ENCODE data around the gene PTPRQ. TPM values are rescaled to one million over a fixed set of nuclear protein-coding genes. Genes with fewer than 3 reads are reported as not detected.
A peak's percentile ranks its signal among the peaks of the same experiment; 100 is the strongest.

The PTPRQ gene
- total RNA-seq, 1 donor = not detected

DNA sequence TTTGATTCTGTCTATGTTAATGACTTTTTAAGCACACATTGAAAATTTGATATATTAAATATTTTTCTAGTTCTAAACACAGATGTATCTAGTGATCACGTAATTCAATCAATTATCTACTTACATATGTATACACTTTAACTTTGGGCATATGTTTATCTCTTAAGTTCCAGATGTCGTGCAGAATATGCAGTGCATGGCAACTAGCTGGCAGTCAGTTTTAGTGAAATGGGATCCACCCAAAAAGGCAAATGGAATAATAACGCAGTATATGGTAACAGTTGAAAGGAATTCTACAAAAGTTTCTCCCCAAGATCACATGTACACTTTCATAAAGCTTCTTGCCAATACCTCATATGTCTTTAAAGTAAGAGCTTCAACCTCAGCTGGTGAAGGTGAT is 105.3 kb downstream of the PTPRQ start:
- DNase-seq (ENCODE audit: low read depth in 2 of 3, low spot score in 2 of 3) = no peak

DNA sequence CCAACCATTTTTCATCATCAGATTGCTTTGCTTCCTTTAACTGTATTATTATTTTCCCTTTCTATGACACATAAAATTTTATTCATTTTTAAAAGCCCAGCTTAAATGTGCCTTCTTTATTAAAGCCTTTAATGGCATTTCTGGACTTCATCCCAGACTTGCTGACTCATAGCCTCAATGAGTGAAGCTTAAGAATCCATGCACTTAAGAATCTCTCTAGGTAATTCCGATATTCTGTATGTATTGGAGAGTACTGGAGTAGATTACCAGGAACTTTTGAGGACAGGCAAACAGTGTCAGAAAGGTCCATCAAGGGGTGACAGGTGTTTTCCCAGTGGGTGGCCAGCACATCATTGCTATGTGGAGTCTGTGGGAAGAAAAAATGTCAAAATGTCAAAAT is 107.9 kb downstream of the PTPRQ start:
- no peak for DNase-seq (ENCODE audit: low read depth in 2 of 3, low spot score in 2 of 3)

- no peak for DNase-seq (ENCODE audit: low read depth in 2 of 3, low spot score in 2 of 3)
Observed at GRCh38 chr12:80553316-80553715, 109.3 kb downstream of the PTPRQ start.

- DNase-seq (ENCODE audit: low read depth in 2 of 3, low spot score in 2 of 3) = no peak
Observed at GRCh38 chr12:80556566-80556965, 112.5 kb downstream of the PTPRQ start.

DNA sequence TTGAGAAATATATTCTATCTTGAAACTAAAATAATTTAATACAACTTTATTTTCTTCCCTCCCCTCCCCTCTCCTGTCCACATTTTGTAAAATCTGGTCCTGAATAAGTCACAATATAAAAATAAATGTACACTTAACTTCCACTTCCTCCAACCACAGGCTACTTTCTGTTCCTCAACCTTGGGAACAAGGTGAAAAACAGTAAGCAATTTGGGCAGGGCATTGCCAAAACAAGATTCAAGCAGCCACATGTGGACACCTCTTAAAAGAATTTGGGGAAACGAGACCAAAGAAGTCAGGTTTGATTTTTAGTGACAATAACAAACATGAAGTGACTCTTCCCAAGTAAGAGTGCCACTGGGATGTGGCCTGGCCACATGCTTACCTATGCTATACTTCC is 115.7 kb downstream of the PTPRQ start:
- no peak for DNase-seq (ENCODE audit: low read depth in 2 of 3, low spot score in 2 of 3)

GRCh38 chr12:80565271-80565670 is 121.2 kb downstream of the PTPRQ start:
- DNase-seq (ENCODE audit: low read depth in 2 of 3, low spot score in 2 of 3) = no peak

GRCh38 chr12:80567401-80567800 is 123.4 kb downstream of the PTPRQ start:
- no peak for DNase-seq (ENCODE audit: low read depth in 2 of 3, low spot score in 2 of 3)

GRCh38 chr12:80576641-80577418 is 132.8 kb downstream of the PTPRQ start:
- DNase-seq (ENCODE audit: low read depth in 2 of 3, low spot score in 2 of 3) = no peak

DNA sequence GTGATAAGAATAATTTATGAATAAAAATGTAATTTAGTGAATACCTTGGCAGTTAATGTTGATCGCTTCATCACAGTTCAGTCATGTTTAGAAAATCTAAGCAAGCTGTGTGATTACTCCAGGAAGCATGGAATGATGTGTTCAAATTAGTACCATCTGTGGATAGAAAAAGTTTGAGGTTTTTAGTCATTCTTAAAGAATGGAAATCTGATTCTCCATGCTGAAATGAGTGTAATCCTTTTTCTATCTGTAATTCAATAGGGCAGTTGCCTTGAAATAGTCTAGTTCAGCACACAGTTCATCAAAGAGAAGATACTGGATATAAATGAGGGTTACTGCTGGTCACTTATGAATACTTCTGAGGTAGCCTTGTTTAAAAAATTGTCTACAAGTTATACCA is 136.2 kb downstream of the PTPRQ start:
- DNase-seq (ENCODE audit: low read depth in 2 of 3, low spot score in 2 of 3) = no peak

DNA sequence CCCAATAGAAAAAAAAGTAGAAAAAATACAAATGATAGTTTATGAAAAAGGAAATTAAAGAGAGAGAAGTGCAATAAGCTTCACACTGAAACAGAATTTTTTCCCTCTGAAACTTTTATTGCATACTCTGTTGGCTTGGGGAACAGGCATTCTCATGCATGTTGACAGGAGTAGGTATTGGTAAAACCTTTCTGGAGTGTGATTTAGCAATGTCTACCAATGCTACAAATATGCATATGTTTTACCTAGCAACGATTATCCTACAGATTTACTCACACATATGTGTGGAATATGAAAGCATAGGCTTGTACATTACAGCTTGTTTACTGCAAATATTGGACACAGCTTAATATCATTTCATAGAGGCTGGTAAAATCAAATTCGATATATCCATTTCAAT is 137.7 kb downstream of the PTPRQ start:
- no peak for DNase-seq (ENCODE audit: low read depth in 2 of 3, low spot score in 2 of 3)

DNA sequence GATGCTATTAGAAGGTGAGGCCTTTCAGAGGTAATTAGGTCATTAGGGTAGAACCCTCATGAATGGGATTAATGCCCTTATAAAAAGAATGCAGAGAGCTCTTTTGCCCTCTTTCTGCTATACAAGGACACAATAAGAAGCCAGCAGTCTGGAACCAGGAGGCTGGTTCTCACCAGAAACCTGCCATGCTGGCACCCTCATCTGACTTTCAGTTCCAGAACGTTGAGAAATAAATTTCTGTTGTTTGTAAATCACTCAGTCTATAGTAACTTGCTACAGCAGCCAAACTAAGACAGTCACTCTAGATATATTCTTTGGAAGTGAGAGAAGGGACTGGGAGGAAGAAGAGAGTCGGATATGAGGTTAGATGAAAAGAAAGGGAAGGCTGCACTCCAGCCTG is 138.4 kb downstream of the PTPRQ start:
- DNase-seq (ENCODE audit: low read depth in 2 of 3, low spot score in 2 of 3) = no peak

- no peak for DNase-seq (ENCODE audit: low read depth in 2 of 3, low spot score in 2 of 3)
Observed at GRCh38 chr12:80589077-80589476, 145.0 kb downstream of the PTPRQ start.

- no peak for DNase-seq (ENCODE audit: low read depth in 2 of 3, low spot score in 2 of 3)
Observed at GRCh38 chr12:80590085-80590484, 146.1 kb downstream of the PTPRQ start.

DNA sequence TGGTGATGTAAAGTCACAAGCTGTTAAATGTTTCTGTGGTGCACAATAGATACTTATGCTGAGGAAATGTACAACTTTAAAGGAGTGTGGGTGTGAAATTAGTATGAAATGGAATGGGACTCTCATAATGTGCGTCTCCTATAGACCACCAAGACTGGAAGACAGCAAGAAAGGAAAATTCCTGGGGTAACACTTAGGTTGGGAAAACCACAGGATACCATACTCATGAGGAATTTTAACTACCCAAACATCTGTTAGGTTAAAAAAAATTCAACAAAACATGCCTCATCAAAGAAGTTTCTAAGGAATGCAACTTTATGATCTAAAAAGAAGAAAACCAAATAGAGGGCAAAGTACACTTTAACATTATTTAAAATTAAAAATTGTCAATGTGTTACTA is 149.7 kb downstream of the PTPRQ start:
- DNase-seq (ENCODE audit: low read depth in 2 of 3, low spot score in 2 of 3) = no peak

DNA sequence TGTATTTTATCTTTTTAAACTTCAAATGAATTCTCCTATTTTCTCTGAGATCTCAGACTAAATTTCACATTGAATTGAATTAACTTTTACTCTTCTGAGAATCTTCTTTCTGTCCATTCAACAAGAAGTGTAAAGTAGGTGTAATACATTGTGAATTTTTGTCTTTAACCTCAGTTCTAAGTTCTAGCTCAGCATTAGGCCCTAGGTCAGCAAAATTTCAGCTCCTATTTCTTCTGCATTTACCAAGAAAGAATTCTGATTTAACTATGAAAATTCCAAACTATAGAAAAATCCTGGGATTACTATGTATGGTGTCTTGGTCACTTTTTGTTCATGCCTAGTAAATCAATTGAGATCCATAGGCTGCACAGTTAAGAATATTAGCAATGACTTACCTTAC is 152.5 kb downstream of the PTPRQ start:
- no peak for DNase-seq (ENCODE audit: low read depth in 2 of 3, low spot score in 2 of 3)

DNA sequence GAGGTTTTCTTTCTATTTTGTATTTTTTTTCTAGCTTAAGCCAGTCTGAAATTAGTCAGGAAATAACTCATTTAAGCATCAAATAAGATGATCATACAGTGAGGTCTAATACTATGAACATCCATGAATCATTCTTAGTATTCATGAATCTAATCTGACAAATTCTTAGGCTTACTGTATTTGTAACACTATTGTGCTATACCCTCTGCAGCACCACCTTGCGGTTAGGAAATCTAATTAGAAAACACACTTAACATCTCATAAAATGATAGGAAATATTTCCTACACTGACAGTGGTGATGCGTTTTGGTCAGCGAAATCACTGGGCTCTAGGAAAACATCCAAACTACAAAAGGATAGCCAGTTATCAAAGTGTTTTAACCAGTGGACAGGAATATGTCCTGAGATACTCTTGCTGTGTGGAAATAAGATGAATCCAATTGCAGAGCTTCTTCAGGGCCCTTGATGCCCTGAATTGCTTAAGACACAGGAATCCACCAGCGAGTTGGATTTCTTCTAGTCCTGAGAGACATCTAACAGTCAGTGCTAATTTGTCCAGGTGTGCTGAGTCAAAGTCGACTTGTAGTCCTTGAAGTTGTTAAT is 154.1 kb downstream of the PTPRQ start:
- DNase-seq (ENCODE audit: low read depth in 2 of 3, low spot score in 2 of 3) = peak in 2 of 3 donors; percentile 10 to 31

- no peak for DNase-seq (ENCODE audit: low read depth in 2 of 3, low spot score in 2 of 3)
Observed at GRCh38 chr12:80602455-80602854, 158.4 kb downstream of the PTPRQ start.

DNA sequence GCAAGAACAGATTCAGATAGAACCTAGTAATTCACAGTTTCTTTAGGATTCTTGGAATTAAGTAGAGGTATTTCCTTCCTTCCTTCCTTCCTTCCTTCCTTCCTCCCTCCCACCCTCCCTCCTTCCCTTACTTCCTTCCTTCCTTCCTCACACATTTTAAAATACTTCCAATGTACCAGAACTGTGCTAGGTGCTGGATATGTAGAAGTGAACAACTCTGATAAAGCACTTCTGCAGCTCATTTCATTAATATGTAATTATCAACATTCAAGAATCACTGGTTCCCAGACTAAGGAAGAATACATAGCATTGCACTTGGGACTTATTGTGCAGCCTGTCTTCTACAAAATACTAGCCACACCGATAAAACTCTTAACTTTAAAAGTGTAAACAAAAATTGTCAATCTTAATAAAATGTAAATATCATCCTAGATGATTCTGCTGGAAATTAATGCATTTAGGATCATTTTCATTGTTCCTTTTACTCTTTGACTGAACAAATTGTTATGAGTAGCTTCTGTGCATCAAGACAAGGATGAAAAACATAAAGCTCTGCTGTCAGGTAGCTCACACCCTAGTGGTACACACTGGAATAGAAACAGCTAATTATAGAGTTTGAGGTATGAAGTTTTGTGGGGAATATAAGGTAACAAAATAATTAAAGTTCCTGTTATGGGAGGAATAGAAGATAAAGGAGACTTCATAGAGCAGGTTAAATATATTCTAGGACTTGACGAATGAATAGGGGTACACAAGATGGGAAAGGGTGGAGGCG is 163.5 kb downstream of the PTPRQ start:
- DNase-seq (ENCODE audit: low read depth in 2 of 3, low spot score in 2 of 3) = no peak

DNA sequence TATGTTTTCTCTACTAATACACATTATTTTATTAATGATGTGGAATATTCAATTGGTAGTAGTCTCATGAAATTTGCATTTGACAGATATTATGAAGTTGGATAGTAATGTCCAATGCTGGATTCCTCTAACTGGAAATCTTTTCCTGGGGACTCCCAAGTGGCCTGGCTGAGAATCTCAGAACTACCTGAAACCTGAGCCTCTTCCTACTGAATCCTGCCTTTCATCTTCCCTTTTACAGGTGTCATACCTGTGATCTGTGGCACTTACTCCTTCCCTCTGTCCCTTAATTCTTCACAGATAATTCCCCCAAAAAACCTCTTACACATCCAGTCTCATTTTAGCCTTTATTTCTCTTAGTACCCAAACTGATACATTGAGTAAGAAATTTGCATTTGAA is 173.7 kb downstream of the PTPRQ start:
- no peak for DNase-seq (ENCODE audit: low read depth in 2 of 3, low spot score in 2 of 3)

DNA sequence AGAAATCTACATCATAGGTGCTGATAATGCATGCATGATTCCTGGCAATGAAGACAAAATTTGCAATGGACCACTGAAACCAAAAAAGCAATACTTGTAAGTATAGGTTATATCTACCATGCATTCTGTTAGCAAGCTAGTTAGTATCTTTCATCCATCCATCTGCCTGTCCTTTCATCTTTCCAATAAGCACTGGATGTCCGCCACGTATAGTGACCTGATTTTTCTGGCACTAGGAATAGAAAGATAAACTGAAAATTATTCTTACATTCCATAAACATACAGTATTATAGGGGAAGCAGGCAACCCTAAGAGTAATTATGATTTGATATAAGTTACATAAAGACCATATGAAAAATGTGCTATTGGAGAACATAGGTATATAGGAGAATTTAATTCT is 176.2 kb downstream of the PTPRQ start:
- DNase-seq (ENCODE audit: low read depth in 2 of 3, low spot score in 2 of 3) = no peak

GRCh38 chr12:80622271-80622670 is 178.2 kb downstream of the PTPRQ start:
- no peak for DNase-seq (ENCODE audit: low read depth in 2 of 3, low spot score in 2 of 3)

GRCh38 chr12:80625051-80625450 is 181.0 kb downstream of the PTPRQ start:
- no peak for DNase-seq (ENCODE audit: low read depth in 2 of 3, low spot score in 2 of 3)

Data from hematopoietic multipotent progenitor cell (in vitro differentiated cells).